K562 (cell line): ENCODE results near the gene CMTM4. TPM values are rescaled to one million over a fixed set of nuclear protein-coding genes. Genes with fewer than 3 reads are reported as not detected.
A peak's percentile ranks its signal among the peaks of the same experiment; 100 is the strongest.

Experiments
- CBFA2T2 ChIP-seq: fragments of 450-650 bp; conservative IDR thresholded peaks from 2 replicates; pipeline ENCODE4 v1.6.1; 2017; ENCODE audit warnings: mild to moderate bottlenecking
- CBFA2T3 ChIP-seq: fragments of 450-650 bp; IDR thresholded peaks from 2 replicates; pipeline ENCODE4 v1.6.1; 2017
- CEBPG ChIP-seq, 3 experiments: fragments of 200-800 bp in 1 of 3; sonication (Bioruptor generic) in 1 of 3; sonication (generic) in 1 of 3; formaldehyde crosslinking in 1 of 3; IDR thresholded peaks in 2 of 3; conservative IDR thresholded peaks in 1 of 3; 2 replicates each; pipeline versions ENCODE4 v1.6.1 to v1.8.0; 2016 to 2022; ENCODE audit warnings: missing compliant biosample characterization in 2 of 3, missing genetic modification characterization in 2 of 3, mild to moderate bottlenecking in 1 of 3, missing genetic modification reagents in 1 of 3
- DPF2 ChIP-seq: fragments of 450-650 bp; IDR thresholded peaks from 2 replicates; pipeline ENCODE4 v1.6.1; 2016
- HNRNPLL ChIP-seq: fragments of 200-400 bp; formaldehyde crosslinking; IDR thresholded peaks from 2 replicates; pipeline ENCODE4 v1.6.1; 2017; ENCODE audit warnings: low read length, low read depth, mild to moderate bottlenecking; ENCODE audit not compliant: poor library complexity, severe bottlenecking
- KAT2B ChIP-seq: IDR thresholded peaks from one replicate; pipeline ENCODE4 v1.6.1; 2012; ENCODE audit warnings: low read depth, mild to moderate bottlenecking, control low read depth, inconsistent platforms, low read length, moderate library complexity
- KHSRP ChIP-seq: fragments of 450-650 bp; IDR thresholded peaks from 2 replicates; pipeline ENCODE4 v1.6.1; 2017
- MGA ChIP-seq: fragments of 450-650 bp; IDR thresholded peaks from 2 replicates; pipeline ENCODE4 v1.6.1; 2016; ENCODE audit warnings: mild to moderate bottlenecking, moderate library complexity
- MYBL2 ChIP-seq, 2 experiments: fragments of 450-650 bp in 1 of 2; sonication (generic) in 1 of 2; formaldehyde crosslinking in 1 of 2; IDR thresholded peaks; 2 replicates each; pipeline versions ENCODE4 v1.6.1 to v1.8.1; 2017 to 2022; ENCODE audit warnings: borderline replicate concordance in 1 of 2, inconsistent platforms in 1 of 2, low read depth in 1 of 2, mild to moderate bottlenecking in 1 of 2, missing genetic modification reagents in 1 of 2, moderate library complexity in 1 of 2
- NFE2 ChIP-seq: IDR thresholded peaks from 2 replicates; pipeline ENCODE4 v1.6.1; 2014; ENCODE audit warnings: antibody characterized with exemption, low read depth
- PHB2 ChIP-seq: fragments of 450-650 bp; IDR thresholded peaks from 2 replicates; pipeline ENCODE4 v1.6.1; 2017; ENCODE audit warnings: low read depth
- RHOXF2B ChIP-seq: fragments of 250-450 bp; sonication (Bioruptor Pico); conservative IDR thresholded peaks from 2 replicates; pipeline ENCODE4 v1.5.1; 2021
- TEAD1 ChIP-seq, 2 experiments: fragments of 450-650 bp in 1 of 2; sonication (generic) in 1 of 2; formaldehyde crosslinking; IDR thresholded peaks; 2 replicates each; pipeline versions ENCODE4 v1.4.0 to v1.8.0; 2020 to 2022; ENCODE audit warnings: mild to moderate bottlenecking in 2 of 2, missing genetic modification reagents in 1 of 2
- XRCC5 ChIP-seq: fragments of 200-400 bp; formaldehyde crosslinking; IDR thresholded peaks from 2 replicates; pipeline ENCODE4 v1.6.1; 2017; ENCODE audit warnings: low read depth, mild to moderate bottlenecking, low read length
- ZC3H4 ChIP-seq: sonication (generic); formaldehyde crosslinking; IDR thresholded peaks from 2 replicates; pipeline ENCODE4 v1.9.0; 2021; ENCODE audit warnings: missing genetic modification reagents, borderline replicate concordance
- ZNF408 ChIP-seq: fragments of 250-450 bp; sonication (Bioruptor Pico); IDR thresholded peaks from 2 replicates; pipeline ENCODE4 v1.4.0; 2020; ENCODE audit warnings: low read depth, mild to moderate bottlenecking, moderate library complexity
- ZSCAN29 ChIP-seq: fragments of 450-650 bp; IDR thresholded peaks from 2 replicates; pipeline ENCODE4 v1.6.1; 2017
- polyA plus RNA-seq, 8 experiments: library from polyadenylated mRNA; depleted of rRNA in 4 of 8; stranded (reverse) in 5 of 8; unstranded in 3 of 8; fragments of >200 nt; fragmentation: Nextera tagmentation in 2 of 8; fragmentation: Illumina TruSeq in 1 of 8; extraction: Ambion mirVana in 2 of 8; extraction: Trizol in 1 of 8; gene quantifications; 2 replicates each; pipeline versions ENCODE4 v1.2.1 to v1.2.3, GENCODE V29; 2011 to 2014; ENCODE audit warnings: inconsistent platforms in 1 of 8, missing spikeins in 1 of 8
- total RNA-seq, 7 experiments: library from RNA; depleted of rRNA in 6 of 7; stranded (reverse); fragments of >200 nt in 6 of 7; fragmentation: Illumina TruSeq in 2 of 7; extraction: Trizol in 2 of 7; gene quantifications; 2 replicates each; pipeline versions ENCODE4 v1.2.1 to v1.2.3, GENCODE V29; 2011 to 2021; ENCODE audit warnings: low replicate concordance in 1 of 7
- TF ChIP-seq, protein P1 (sequence below): sonication (generic); formaldehyde crosslinking; IDR thresholded peaks from 2 replicates; pipeline ENCODE4 v1.8.1; 2023; ENCODE audit warnings: mild to moderate bottlenecking, missing genetic modification reagents

CMTM4 gene
- total and polyA plus RNA-seq, 9 of the 15 experiments (the other 6 are each of a cell fraction or from before 2014, with no cell fraction given) = 2.0 to 21.3 (median 12.5) TPM

- no peak; the same call in 1 of the 2 replicates for TF ChIP-seq PHB2
- no peak for TF ChIP-seq ZSCAN29
- no peak for TF ChIP-seq KHSRP
- peak; percentile 96 for TF ChIP-seq CBFA2T2
- no peak for TF ChIP-seq TEAD1 (CRISPR knock-in tag; IDR thresholded peaks at IDR 0.05)
- TF ChIP-seq, protein P1, sequence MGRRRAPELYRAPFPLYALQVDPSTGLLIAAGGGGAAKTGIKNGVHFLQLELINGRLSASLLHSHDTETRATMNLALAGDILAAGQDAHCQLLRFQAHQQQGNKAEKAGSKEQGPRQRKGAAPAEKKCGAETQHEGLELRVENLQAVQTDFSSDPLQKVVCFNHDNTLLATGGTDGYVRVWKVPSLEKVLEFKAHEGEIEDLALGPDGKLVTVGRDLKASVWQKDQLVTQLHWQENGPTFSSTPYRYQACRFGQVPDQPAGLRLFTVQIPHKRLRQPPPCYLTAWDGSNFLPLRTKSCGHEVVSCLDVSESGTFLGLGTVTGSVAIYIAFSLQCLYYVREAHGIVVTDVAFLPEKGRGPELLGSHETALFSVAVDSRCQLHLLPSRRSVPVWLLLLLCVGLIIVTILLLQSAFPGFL (CRISPR knock-in tag) = no peak
- TF ChIP-seq MYBL2 (IDR thresholded peaks at IDR 0.05; ENCODE audit: low read depth) = no peak
- no peak for TF ChIP-seq MYBL2 (CRISPR knock-in tag; IDR thresholded peaks at IDR 0.05; ENCODE audit: borderline replicate concordance)
- 0 out of 2 replicates have a peak, but pooled peaks have one; percentile 4 for TF ChIP-seq NFE2
- TF ChIP-seq ZNF408 = no peak
- TF ChIP-seq KAT2B = no peak
- TF ChIP-seq DPF2 = peak; percentile 91
- no peak for TF ChIP-seq CEBPG (CRISPR knock-in tag; IDR thresholded peaks at IDR 0.05)
- no peak for TF ChIP-seq CEBPG (tag; conservative IDR thresholded peaks at IDR 0.05 in 1 of 2, IDR thresholded peaks at IDR 0.05 in 1 of 2)
- no peak for TF ChIP-seq XRCC5
- TF ChIP-seq RHOXF2B (CRISPR knock-in tag) = no peak
- no peak for TF ChIP-seq MGA
- no peak for TF ChIP-seq HNRNPLL
- TF ChIP-seq ZC3H4 (CRISPR knock-in tag) = no peak
- peak; percentile 98 for TF ChIP-seq CBFA2T3
Measured at GRCh38 chr16:66617728-66618127, 78.8 kb downstream of the CMTM4 start (continued).
